Fibroblast of the conjunctiva (primary cell): ENCODE data around the gene TMEM236.

ENCODE experiments used
- DNase-seq: peaks from one replicate; pipeline ENCODE4 v3.0.0-alpha.2; 2010; ENCODE audit warnings: low read depth

TMEM236 gene

GRCh38 chr10:17742918-17743317 lies 9.1 kb upstream of the TMEM236 start:
- peak; percentile 33 for DNase-seq

- no peak for DNase-seq
Observed at GRCh38 chr10:17743437-17743836, 8.6 kb upstream of the TMEM236 start.

DNA sequence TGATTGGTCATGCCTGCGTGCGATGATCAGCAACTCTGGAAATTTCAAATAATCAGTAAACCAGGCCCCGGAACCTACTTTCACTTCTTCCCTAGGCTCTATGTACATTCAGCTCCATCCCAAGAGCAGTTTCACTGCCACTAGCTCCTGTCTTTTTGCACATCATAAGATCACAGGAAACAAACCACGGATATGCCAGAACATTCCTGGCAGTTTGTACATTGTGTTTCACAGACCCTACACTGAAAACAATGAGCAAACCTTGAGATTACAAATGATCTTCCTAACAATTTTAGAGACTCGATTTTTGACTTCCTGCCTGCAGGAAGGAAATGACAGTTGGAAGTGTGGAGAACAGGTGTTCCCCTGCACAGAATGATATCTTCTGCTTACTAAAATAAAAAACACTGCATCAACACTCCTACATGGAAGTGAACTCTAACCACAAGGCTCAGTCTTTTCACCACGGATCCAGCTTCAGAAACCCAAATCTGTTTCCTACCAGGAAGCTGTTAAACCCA lies 7.6 kb upstream of the TMEM236 start:
- no peak for DNase-seq

GRCh38 chr10:17747883-17748550 lies 4.0 kb upstream of the TMEM236 start:
- no peak for DNase-seq

DNA sequence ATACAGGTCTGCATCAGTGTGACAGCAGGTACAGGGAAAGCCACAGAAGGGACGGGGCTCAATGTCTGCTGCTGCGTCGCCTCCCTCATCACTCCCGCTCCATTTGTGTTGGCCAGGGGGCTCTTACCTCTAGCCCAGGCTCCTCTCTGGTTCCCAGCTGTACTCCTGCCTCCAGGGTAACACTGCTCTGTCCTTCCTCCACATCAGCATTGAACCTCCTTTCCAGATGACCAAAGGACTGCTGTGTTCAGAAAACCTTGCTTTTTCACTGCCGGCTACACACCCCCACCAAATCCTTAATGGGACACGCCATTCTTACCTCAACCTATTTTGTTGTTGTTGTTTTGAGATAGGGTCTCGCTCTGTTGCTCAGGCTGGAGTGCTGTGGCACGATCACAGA lies 2.1 kb upstream of the TMEM236 start:
- DNase-seq: no peak

DNA sequence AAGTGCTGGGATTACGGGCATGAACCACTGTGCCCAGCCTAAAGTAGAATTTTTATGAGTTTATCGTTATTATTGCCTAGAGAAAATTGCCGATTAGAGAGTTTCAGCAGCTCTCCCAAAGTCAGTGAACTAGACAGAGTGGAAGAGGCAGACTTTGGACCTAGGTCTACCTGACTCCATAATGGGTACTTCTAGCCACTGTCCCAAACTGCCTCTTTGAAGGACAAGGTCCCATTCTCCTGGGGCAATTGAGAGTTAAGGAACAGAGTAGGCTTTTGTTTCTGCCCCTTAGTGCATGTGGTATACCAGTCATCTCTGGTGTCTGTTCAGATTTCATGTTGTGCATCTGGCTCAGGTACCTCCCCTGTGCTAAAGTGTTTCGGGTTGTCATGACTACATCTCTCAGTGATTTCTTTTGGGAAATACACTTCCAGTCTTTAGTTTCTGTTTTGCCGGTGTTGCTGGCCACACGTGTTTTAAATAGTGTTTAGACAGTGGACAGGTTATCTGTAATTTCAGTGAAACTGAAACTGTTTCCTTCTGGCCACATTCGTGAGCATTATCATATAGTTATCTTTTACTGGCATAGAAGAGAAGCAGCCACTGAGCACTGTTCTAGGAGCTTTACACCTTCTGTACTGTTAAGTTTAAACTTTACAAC lies 4.7 kb downstream of the TMEM236 start:
- DNase-seq: no peak

DNA sequence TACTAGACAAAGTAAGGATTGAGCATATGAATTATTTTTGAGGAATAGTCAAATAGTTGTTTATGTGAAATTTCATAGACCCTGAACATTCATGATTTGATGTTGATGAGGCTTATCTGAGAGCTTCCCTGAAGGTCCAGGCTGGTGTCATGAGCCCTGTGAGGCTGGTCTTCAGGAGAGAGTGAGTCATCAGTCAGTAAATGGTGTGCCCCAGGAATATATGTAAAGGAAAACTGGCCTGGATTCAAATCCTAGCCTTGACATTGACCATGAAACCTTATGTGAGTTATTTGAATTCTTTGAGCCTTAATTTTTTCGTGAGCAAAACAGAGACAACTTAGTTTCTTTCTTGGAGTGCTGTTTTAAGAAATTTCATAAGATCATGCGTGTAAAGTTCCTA lies 6.2 kb downstream of the TMEM236 start:
- DNase-seq: no peak

DNA sequence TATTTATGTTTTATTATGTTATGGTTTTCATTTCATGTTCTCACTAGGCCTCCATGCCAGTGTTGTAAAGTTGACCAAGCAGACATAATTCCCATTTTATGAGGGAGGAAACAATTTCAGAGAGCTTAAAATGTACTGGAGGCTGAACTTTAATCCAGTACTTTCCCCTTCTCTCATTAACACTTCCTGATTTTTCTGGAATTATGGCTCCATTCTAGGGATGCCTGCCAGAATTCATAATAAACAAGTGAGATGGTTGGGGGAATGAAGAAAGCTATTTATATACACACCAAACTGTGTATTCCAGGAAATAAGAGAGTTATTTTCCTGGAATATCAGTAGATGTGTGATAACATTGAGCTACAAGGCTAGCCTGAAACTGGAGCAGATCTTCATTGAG lies 6.9 kb downstream of the TMEM236 start:
- DNase-seq: no peak

DNA sequence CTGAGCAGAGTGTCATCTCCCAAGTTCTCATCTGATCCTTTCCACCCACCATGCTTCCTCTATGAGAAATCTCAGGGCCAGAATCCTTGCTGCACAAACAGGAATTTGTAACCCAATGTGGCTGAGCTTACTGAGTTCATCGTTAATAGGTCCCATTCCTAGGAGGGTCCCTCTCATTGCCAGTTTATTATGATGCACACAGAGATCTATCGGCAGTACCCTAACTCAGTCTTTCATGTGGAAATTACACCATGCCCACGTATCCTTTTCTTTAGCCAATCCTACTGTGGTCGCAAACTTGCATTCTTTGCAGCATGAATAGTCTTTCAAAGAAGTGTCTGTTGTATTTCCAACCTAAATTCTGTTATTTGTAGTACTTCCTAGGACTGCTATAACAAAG lies 12.1 kb downstream of the TMEM236 start:
- DNase-seq: no peak

- no peak for DNase-seq
Observed at GRCh38 chr10:17765602-17766001, 13.6 kb downstream of the TMEM236 start.

GRCh38 chr10:17766731-17767130 lies 14.7 kb downstream of the TMEM236 start:
- DNase-seq: no peak

- DNase-seq: no peak
Observed at GRCh38 chr10:17768496-17768895, 16.5 kb downstream of the TMEM236 start.

- no peak for DNase-seq
Observed at GRCh38 chr10:17768957-17769356, 17.0 kb downstream of the TMEM236 start.

DNA sequence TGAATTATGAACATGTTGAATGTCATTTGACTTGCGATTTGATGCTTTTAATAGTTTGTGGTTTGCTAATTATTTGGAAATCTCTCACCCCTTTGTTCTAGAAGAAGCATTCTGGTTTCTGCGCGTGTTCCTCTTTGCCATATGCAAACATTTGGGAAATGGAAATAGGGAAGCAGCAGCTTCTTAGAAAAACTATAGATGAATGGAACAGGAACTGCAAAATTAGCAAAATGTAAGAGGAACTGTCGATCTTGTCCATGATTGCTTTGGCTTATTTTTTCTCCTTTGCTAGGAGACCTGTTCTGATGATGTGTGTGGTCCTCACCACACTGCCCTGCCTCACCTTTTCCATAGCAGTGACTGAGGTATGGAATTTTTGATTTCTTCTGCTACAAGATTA lies 19.0 kb downstream of the TMEM236 start:
- DNase-seq: no peak

GRCh38 chr10:17779784-17780183 lies 27.8 kb downstream of the TMEM236 start:
- DNase-seq: no peak

GRCh38 chr10:17780727-17781126 lies 28.7 kb downstream of the TMEM236 start:
- no peak for DNase-seq

GRCh38 chr10:17781856-17782255 lies 29.9 kb downstream of the TMEM236 start:
- no peak for DNase-seq

GRCh38 chr10:17782921-17783665 lies 31.1 kb downstream of the TMEM236 start:
- DNase-seq: no peak

GRCh38 chr10:17783751-17784150 lies 31.8 kb downstream of the TMEM236 start:
- DNase-seq: no peak

GRCh38 chr10:17784688-17785087 lies 32.7 kb downstream of the TMEM236 start:
- no peak for DNase-seq

GRCh38 chr10:17785276-17785930 lies 33.4 kb downstream of the TMEM236 start:
- no peak for DNase-seq
